H1 (cell line): Measurements from ENCODE around the gene ACTR6. TPM values are rescaled to one million over a fixed set of nuclear protein-coding genes. Genes with fewer than 3 reads are reported as not detected.

Experiments
- CTCF ChIA-PET: fragments of 300-600 bp; sonication (Branson Sonifier 250); formaldehyde crosslinking; loops from one replicate; lab custom pipeline; 2021; ENCODE audit not compliant: partially characterized antibody; lab: Charles Lee
- POLR2A ChIA-PET: fragments of 300-600 bp; sonication (Branson Sonifier 250); formaldehyde crosslinking; loops from one replicate; lab custom pipeline; 2021; ENCODE audit warnings: inconsistent platforms; ENCODE audit not compliant: partially characterized antibody; lab: Charles Lee
- DNase-seq, 2 experiments: peaks; one replicate each; pipeline versions ENCODE4 v3.0.0 to v3.0.0-alpha.2; 2010 to 2022; ENCODE audit warnings: low spot score in 2 of 2, low read depth in 1 of 2, mixed read lengths in 1 of 2
- FAIRE-seq: peaks from 2 replicates; lab custom pipeline; 2011; peaks lifted over from hg19 to GRCh38; lab: Jason Lieb, UNC
- H2AFZ ChIP-seq: 2 replicates; pipeline ENCODE4 v1.8.1; 2012; ENCODE audit warnings: low read length, inconsistent platforms
- H2AK5ac ChIP-seq: 2 replicates; pipeline ENCODE4 v1.6.1; 2013; ENCODE audit warnings: low read depth, low read length
- H2BK120ac ChIP-seq: replicated peaks from 2 replicates; pipeline ENCODE3; 2013; ENCODE audit warnings: low read depth, low read length, inconsistent platforms
- H2BK12ac ChIP-seq: 2 replicates; pipeline ENCODE4 v1.6.1; 2013; ENCODE audit warnings: low read depth, low read length
- H2BK15ac ChIP-seq: 2 replicates; pipeline ENCODE4 v1.6.1; 2013; ENCODE audit warnings: low read length
- H2BK20ac ChIP-seq: 2 replicates; pipeline ENCODE4 v1.6.1; 2013; ENCODE audit warnings: low read length
- H2BK5ac ChIP-seq: 2 replicates; pipeline ENCODE4 v1.6.1; 2013; ENCODE audit warnings: low read depth, low read length
- H3K14ac ChIP-seq: 2 replicates; pipeline ENCODE4 v1.6.1; 2013; ENCODE audit warnings: inconsistent platforms; ENCODE audit not compliant: insufficient read length
- H3K18ac ChIP-seq: 2 replicates; pipeline ENCODE4 v1.6.1; 2013; ENCODE audit warnings: low read length; ENCODE audit errors: extremely low read depth
- H3K23ac ChIP-seq: 2 replicates; pipeline ENCODE4 v1.6.1; 2013; ENCODE audit warnings: inconsistent platforms; ENCODE audit not compliant: insufficient read length
- H3K23me2 ChIP-seq: 2 replicates; pipeline ENCODE4 v1.6.1; 2013; ENCODE audit warnings: low read depth, low read length
- H3K27ac ChIP-seq: 2 replicates; pipeline ENCODE4 v1.6.1; 2011; ENCODE audit warnings: low read depth, low read length, inconsistent platforms
- H3K27me3 ChIP-seq, 4 experiments: replicated peaks in 1 of 4; 1 replicate in 1 of 4; 2 replicates in 3 of 4; pipeline versions ENCODE4 v1.6.1 to v1.8.1; 2011 to 2013; ENCODE audit warnings: low read length in 3 of 4, mild to moderate bottlenecking in 3 of 4, inconsistent platforms in 2 of 4, mixed read lengths in 2 of 4, moderate library complexity in 1 of 4; ENCODE audit not compliant: control insufficient read depth in 3 of 4, insufficient read depth in 3 of 4; ENCODE audit errors: extremely low read depth in 1 of 4
- H3K36me3 ChIP-seq, 4 experiments: 2 replicates each; pipeline versions ENCODE4 v1.6.1 to v1.8.1; 2011 to 2013; ENCODE audit warnings: mild to moderate bottlenecking in 4 of 4, low read length in 3 of 4, moderate library complexity in 2 of 4, control low read depth in 1 of 4, inconsistent platforms in 1 of 4; ENCODE audit not compliant: insufficient read depth in 4 of 4, control insufficient read depth in 2 of 4
- H3K4ac ChIP-seq: replicated peaks from 2 replicates; pipeline ENCODE3; 2013; ENCODE audit warnings: low read length, low read depth, mixed read lengths, inconsistent platforms; ENCODE audit not compliant: insufficient read length
- H3K4me1 ChIP-seq, 4 experiments: replicated peaks in 1 of 4; 1 replicate in 1 of 4; 2 replicates in 3 of 4; pipeline versions ENCODE4 v1.6.1 to v1.8.1; 2011 to 2013; ENCODE audit warnings: low read length in 3 of 4, inconsistent platforms in 2 of 4, mixed read lengths in 1 of 4; ENCODE audit not compliant: insufficient read depth in 4 of 4, control insufficient read depth in 3 of 4
- H3K4me2 ChIP-seq, 2 experiments: 2 replicates each; pipeline versions ENCODE4 v1.6.1 to v1.8.1; 2011 to 2013; ENCODE audit warnings: low read depth in 2 of 2, low read length in 2 of 2, control low read depth in 1 of 2, inconsistent platforms in 1 of 2, mild to moderate bottlenecking in 1 of 2; ENCODE audit not compliant: insufficient read depth in 1 of 2
- H3K4me3 ChIP-seq, 4 experiments: fragments of 200-600, 300-600 bp in 1 of 4; sonication (generic), shearing (Covaris generic), sonication (Bioruptor Twin) in 1 of 4; 2 replicates each; pipeline versions ENCODE4 v1.5.1 to v1.8.1; 2011 to 2016; ENCODE audit warnings: low read length in 4 of 4, low read depth in 3 of 4, control low read depth in 2 of 4, inconsistent platforms in 2 of 4, mild to moderate bottlenecking in 2 of 4, mixed read lengths in 1 of 4, moderate library complexity in 1 of 4; ENCODE audit not compliant: insufficient read depth in 2 of 4; ENCODE audit errors: extremely low read depth in 1 of 4
- H3K56ac ChIP-seq: replicated peaks from 2 replicates; pipeline ENCODE3; 2013; ENCODE audit warnings: low read depth, mild to moderate bottlenecking, mixed read lengths, low read length, inconsistent platforms; ENCODE audit not compliant: insufficient read length
- H3K79me1 ChIP-seq: 2 replicates; pipeline ENCODE4 v1.6.1; 2013; ENCODE audit warnings: low read depth, low read length, control low read depth
- H3K79me2 ChIP-seq, 2 experiments: 2 replicates each; pipeline versions ENCODE4 v1.6.1 to v1.8.1; 2012 to 2013; ENCODE audit warnings: low read length in 2 of 2, mild to moderate bottlenecking in 2 of 2, inconsistent platforms in 1 of 2; ENCODE audit not compliant: insufficient read depth in 2 of 2, control insufficient read depth in 1 of 2
- H3K9ac ChIP-seq, 4 experiments: replicated peaks in 1 of 4; 1 replicate in 1 of 4; 2 replicates in 3 of 4; pipeline versions ENCODE4 v1.6.1 to v1.8.1; 2011 to 2013; ENCODE audit warnings: low read depth in 3 of 4, low read length in 3 of 4, control low read depth in 2 of 4, mild to moderate bottlenecking in 2 of 4, moderate library complexity in 2 of 4, inconsistent platforms in 1 of 4; ENCODE audit errors: extremely low read depth in 1 of 4
- H3K9me3 ChIP-seq, 2 experiments: 2 replicates each; pipeline versions ENCODE4 v1.6.1 to v1.8.1; 2012 to 2013; ENCODE audit warnings: mild to moderate bottlenecking in 2 of 2, moderate library complexity in 2 of 2, control low read depth in 1 of 2, inconsistent platforms in 1 of 2, low read depth in 1 of 2, low read length in 1 of 2, mixed read lengths in 1 of 2; ENCODE audit not compliant: insufficient read depth in 2 of 2
- H4K20me1 ChIP-seq, 2 experiments: replicated peaks in 1 of 2; 2 replicates each; pipeline versions ENCODE3 to v1.8.1; 2011 to 2013; ENCODE audit warnings: inconsistent platforms in 2 of 2, low read length in 2 of 2, mild to moderate bottlenecking in 1 of 2; ENCODE audit not compliant: insufficient read depth in 2 of 2, control insufficient read depth in 1 of 2
- H4K5ac ChIP-seq: 2 replicates; pipeline ENCODE4 v1.6.1; 2013; ENCODE audit warnings: low read length, low read depth, mixed read lengths, inconsistent platforms; ENCODE audit not compliant: insufficient read length
- H4K8ac ChIP-seq: 2 replicates; pipeline ENCODE4 v1.8.0; 2013; ENCODE audit warnings: mild to moderate bottlenecking, moderate library complexity, low read length, inconsistent platforms; ENCODE audit not compliant: insufficient read depth; ENCODE audit errors: extremely low read depth
- H4K91ac ChIP-seq: replicated peaks from 2 replicates; pipeline ENCODE3; 2013; ENCODE audit warnings: low read length, mixed read lengths, inconsistent platforms; ENCODE audit not compliant: insufficient read length
- YY1 ChIP-seq: IDR thresholded peaks from 2 replicates; pipeline ENCODE4 v1.6.1; 2011; ENCODE audit warnings: low read depth, mild to moderate bottlenecking, low read length
- polyA plus RNA-seq, 7 experiments: library from polyadenylated mRNA; depleted of rRNA in 3 of 7; stranded (reverse) in 5 of 7; unstranded in 2 of 7; fragments of >200 nt in 5 of 7; fragments of 200-250 nt in 2 of 7; gene quantifications; 1 replicate in 5 of 7; 2 replicates in 1 of 7; 4 replicates in 1 of 7; pipeline versions ENCODE4 v1.2.1 to v1.2.3, GENCODE V29; 2011 to 2013; ENCODE audit warnings: missing spikeins in 2 of 7, mixed read lengths in 2 of 7
- total RNA-seq: library from RNA; stranded (reverse); fragmentation: NEBNext Ultra II Directional; extraction: Animal tissue kit (Norgen Biotek cat#: 25700); gene quantifications from 2 replicates; pipeline ENCODE4 v1.2.1, GENCODE V29; 2021
- TF ChIP-seq, protein P1 (sequence below): IDR thresholded peaks from 2 replicates; pipeline ENCODE4 v1.6.1; 2012; ENCODE audit warnings: low read length, inconsistent platforms

The ACTR6 gene
- total and polyA plus RNA-seq, 2 of the 8 experiments (the other 6 are each of a cell fraction or from before 2014, with no cell fraction given), result 10.2 to 36.8 TPM

GRCh38 chr12:100225491-100225890 is 24.9 kb downstream of the ACTR6 start:
- Histone ChIP-seq H2BK5ac (no peak overlapping the region), H3K14ac (no peak overlapping the region), H4K20me1 (no peaks in the 10 kb centered on the region), H2BK15ac (no peak overlapping the region), H2BK20ac (no peak overlapping the region), H2AFZ (no peak overlapping the region), H3K18ac (no peak overlapping the region), H4K5ac (no peak overlapping the region), H3K23me2 (no peaks in the 10 kb centered on the region)
- TF ChIP-seq, protein P1, sequence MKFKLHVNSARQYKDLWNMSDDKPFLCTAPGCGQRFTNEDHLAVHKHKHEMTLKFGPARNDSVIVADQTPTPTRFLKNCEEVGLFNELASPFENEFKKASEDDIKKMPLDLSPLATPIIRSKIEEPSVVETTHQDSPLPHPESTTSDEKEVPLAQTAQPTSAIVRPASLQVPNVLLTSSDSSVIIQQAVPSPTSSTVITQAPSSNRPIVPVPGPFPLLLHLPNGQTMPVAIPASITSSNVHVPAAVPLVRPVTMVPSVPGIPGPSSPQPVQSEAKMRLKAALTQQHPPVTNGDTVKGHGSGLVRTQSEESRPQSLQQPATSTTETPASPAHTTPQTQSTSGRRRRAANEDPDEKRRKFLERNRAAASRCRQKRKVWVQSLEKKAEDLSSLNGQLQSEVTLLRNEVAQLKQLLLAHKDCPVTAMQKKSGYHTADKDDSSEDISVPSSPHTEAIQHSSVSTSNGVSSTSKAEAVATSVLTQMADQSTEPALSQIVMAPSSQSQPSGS, result no peak
- no peak for TF ChIP-seq YY1
- TF ChIP-seq, all 59 proteins: peak for 0
- no peak overlapping the region for H3K56ac ChIP-seq
- H3K23ac ChIP-seq, result no peak overlapping the region
- ChIA-PET CTCF (interaction anchor here (1.7 to 2.0 kb wide), 2 partner anchors 9 kb away, joined by 7 to 9 read pairs; no protein-coding TSS in a partner anchor), POLR2A (interaction anchor here (1.0 to 2.0 kb wide), 2 partner anchors 14 to 40 kb away, joined by 3 to 4 read pairs; no protein-coding TSS in a partner anchor)
- FAIRE-seq (no peak), DNase-seq (no peak)
- H2BK120ac ChIP-seq, result no peak overlapping the region
- no peak overlapping the region for H2BK12ac ChIP-seq
- no peak overlapping the region for H3K27ac ChIP-seq
- peaks cover 0 to 37% (median 4%) of the 10 kb centered on the region in 4 experiments; a peak in 4 of 8 replicates for H3K36me3 ChIP-seq
- no peak overlapping the region for H3K4ac ChIP-seq
- H3K4me2 ChIP-seq, result no peak overlapping the region
- no peaks in the 10 kb centered on the region for H3K79me1 ChIP-seq
- H3K9ac ChIP-seq, result no peak overlapping the region
- H3K4me1 ChIP-seq, result no peaks in the 10 kb centered on the region
- no peak overlapping the region for H4K8ac ChIP-seq
- H2AK5ac ChIP-seq, result no peak overlapping the region
- no peaks in the 10 kb centered on the region for H3K9me3 ChIP-seq
- H3K79me2 ChIP-seq, result no peaks in the 10 kb centered on the region
- no peaks in the 10 kb centered on the region for H3K27me3 ChIP-seq
- no peak overlapping the region for H4K91ac ChIP-seq
- H3K4me3 ChIP-seq, result no peak overlapping the region
